ENCODE results near the gene KLF3.
A peak's percentile ranks its signal among the peaks of the same experiment; 100 is the strongest.
"Not testable (repeated sequence)": the region's sequence is repeated elsewhere in the genome, so short reads cannot be mapped to it uniquely, and the experiment has no call there.

Gene KLF3

DNA sequence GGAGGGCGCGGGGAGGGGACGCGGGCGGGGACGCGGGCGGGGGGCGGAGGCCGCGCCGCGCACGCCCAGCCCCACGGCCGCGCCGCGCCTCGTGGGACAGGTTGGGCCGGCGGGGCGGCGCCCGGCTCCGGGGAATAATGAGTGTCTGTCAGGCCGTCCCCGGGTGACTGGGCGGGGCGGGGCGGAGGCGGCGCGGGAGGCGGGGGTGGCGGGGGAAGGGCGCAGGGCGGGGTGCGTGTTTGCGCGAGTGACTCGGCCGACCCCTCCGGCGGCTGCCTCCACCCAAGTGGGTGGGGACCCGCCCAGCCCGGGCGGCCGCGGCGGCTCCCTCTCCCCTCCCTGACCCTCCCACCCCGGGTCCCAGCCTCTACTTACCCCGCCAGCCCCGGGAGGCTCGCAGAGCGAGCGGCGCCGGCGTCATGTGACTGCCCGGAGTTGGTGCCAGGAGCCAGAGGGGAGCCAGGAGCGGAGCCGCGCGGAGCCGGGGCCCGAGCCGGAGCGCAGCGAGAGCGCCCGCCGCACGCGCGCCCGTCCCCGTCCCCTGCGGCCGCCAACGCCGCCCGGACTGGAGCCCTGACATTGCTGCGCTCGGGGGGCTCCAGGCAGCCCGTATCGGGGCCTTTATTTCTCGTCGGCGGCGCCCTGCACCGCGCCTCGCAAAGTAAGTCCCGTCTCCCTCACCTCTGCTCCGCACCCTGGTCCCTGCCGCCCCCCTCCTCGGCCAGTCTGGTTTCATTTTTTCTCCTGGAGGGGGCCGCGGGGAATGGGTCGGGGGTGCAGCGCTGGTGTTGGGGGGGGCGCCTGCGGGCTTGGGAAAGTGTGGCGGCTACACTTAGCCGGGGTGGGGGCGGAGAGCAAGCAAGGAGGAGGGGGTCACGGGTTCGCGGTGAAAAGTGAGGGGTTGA, at the start of gene KLF3:
TSS of gene KLF3 (plus strand) at position 399 of the 905 bp plus-strand sequence. CDS start 16,427 bp downstream, outside the sequence.
- peak; percentile 87 for DNase-seq

DNA sequence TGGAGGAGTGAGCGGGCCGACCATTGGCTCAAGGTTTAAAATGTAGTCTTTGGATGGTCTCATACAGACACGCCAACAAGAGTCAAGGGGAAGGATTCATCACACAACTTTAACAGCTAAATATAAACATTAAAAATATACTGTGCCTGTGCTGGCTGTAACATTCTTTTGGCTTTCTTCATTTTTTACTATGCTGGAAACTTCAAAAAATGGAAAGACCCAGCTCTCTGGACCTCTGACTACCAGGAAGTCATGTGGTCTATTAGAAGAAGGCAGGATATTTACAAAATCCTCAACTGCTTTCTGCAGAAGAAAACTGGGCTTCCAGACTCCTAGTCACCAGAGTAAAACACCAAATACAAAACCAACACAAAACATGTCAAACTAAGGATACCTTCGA, 49.8 kb upstream of the KLF3 start:
- DNase-seq: no peak

DNA sequence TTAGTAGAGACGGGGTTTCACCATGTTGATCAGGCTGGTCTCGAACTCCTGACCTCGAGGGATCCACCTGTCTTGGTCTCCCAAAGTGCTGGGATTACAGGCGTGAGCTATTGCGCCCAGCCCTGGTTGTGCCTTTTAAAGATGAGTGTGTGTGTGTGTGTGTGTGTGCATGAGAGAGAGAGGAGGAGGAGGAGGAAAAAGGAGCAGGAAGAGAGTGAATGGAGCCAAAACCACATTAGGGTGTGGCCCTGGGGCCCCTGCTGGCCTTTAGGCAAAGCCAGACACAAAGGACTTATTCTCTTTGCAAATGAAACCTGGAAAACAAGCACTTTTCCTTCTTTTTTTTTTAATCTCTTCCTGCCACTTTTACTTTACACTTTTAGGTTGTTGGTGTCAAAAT, 48.2 kb upstream of the KLF3 start:
- no peak for DNase-seq

GRCh38 chr4:38618505-38618904, 45.5 kb upstream of the KLF3 start:
- no peak for DNase-seq

GRCh38 chr4:38619316-38619715, 44.7 kb upstream of the KLF3 start:
- DNase-seq: no peak

GRCh38 chr4:38620065-38620464, 43.9 kb upstream of the KLF3 start:
- DNase-seq: no peak

DNA sequence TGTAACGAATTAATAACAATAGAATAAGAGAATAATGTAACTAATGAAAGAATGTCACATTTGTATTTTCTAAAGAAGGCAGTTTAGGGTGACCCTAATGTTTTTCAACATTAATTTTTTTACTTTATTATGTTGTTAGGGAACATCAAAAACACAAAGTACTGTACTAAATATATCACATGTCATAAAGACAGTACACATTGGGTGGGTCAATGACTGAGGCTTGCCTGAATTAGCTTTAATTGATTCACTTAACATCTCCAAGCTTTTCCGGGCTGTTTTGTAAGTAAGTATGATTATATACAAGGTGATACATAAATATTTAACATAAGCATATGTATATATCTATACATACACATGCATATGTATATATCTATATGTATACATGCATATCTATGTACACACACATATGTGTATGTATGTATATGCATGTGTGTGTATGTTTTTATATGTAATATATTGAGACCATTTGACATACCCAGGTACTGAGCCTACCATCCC, 43.4 kb upstream of the KLF3 start:
- no peak for DNase-seq

GRCh38 chr4:38621028-38621684, 42.8 kb upstream of the KLF3 start:
- no peak for DNase-seq

DNA sequence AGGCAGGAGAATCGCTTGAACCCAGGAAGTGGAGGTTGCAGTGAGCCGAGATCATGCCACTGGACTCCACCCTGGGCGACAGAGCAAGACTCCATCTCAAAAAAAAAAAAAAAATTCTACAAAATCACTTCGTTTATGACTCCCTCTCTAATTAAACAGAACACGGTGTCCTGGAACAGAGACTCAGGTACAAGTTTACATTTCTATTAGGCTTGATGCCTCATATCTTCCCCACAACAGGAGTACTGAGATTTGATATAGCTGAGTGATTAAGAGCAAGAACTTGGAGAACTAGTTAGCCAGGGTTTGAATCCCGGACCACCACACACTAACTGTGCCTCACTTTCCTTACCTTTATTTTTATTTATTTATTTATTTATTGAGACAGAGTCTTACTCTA, 42.2 kb upstream of the KLF3 start:
- no peak for DNase-seq

- DNase-seq: not testable (repeated sequence)
Measured at GRCh38 chr4:38622340-38622739, 41.7 kb upstream of the KLF3 start.

DNA sequence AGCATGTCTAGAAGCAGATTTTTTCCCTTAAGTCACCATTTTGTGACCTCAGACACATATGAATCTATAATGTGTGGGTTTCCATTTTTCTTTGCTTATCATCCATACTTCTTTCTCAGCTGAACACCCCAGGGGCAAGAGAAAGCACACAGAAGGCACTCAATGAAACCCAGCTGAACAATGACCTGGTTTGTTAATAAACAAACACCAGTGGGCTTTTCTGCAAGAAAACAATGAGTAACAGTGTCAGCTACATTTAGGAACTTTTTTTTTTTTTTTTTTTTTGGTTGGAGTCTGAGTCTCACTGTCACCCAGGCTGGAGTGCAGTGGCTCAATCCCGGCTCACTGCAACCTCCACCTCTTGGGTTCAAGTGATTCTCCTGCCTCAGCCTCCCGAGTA, 40.7 kb upstream of the KLF3 start:
- no peak for DNase-seq

DNA sequence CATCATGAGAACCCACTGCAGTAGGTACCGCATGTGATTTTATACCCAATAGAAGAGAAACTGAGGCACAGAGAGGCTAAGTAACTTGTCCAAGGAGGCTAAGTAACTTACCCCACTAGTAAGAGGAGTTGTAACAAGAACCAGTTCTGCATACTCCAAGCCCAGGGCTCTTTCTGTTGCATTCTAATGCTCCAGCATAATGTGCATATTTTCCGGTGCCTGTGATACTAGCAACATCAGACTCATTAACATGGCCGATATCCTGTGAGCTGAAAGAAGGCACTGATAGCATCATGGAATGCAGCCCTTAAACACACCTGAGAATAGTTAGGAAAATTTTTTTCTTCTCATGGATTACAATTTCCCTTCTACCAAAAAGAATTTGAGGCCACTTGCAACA, 39.7 kb upstream of the KLF3 start:
- no peak for DNase-seq

DNA sequence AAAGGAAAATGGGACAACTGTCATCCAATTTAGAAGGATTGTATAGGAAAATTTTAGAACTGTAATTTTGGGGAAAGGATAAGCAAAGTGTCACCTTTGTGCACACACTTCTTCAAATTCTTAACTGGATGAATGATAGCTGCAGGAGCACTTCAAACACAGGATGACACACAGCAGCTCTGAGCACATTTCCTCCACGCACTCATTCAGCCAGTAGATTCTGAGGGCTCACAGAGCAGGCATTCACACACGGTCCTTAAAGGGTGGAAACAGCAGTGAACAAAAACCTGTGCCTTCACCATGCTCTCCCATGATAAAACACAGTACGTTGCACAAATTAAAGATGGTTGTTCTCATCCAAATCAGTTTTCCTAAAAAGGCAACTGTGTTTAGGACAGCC, 38.5 kb upstream of the KLF3 start:
- no peak for DNase-seq

GRCh38 chr4:38626901-38627444, 37.0 kb upstream of the KLF3 start:
- DNase-seq: not testable (repeated sequence)

DNA sequence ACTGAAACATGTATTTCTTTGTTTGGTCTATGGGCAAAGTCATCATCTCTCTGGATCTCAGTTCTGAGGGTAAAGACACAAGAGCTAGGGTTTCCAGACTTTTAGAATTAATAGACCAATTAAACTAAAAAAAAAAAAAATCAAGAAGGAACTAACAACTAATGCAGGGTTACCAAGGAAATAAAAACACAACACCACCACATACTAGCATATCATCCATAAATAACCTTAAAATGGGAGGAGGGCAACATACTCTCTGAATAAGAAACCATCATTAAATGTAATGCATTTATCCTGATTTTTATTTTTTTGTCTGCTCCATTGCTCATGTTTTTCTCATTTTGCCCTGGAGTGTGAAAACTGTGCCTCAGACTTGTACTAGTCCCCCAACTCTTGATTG, 33.5 kb upstream of the KLF3 start:
- no peak for DNase-seq

DNA sequence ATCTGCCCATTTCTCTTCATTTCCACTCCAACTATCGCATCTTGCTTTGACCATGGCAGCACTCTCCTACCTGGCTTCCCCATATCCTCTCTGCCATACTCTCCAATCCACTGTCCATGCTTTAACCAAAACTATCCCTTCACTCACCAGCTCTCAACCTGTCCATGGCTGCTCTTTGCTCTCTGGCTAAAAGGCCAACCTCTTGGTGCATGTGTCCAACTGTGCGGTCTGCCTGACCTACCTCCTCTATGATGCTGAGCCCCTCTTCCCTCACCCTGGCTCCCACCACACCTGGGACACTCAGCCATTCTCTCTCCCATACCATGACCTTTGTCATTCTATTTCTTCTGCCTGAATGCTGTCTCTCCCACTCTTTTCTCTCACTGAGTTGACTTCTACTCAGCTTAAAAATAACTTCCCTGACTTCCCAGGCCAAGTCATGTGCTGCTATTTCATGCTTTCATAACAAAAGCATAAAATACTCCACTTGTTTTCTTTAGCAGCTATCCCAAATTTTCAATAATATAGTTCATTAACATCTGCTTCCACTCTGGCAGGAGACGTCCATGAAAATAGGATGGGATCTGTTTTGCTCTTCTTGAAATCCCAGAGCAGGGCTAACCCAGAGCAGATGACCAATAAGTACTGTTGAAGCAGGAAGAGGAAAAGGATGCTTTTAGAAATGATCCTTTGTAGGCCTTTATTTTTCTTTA, 29.8 kb upstream of the KLF3 start:
- DNase-seq: no peak

DNA sequence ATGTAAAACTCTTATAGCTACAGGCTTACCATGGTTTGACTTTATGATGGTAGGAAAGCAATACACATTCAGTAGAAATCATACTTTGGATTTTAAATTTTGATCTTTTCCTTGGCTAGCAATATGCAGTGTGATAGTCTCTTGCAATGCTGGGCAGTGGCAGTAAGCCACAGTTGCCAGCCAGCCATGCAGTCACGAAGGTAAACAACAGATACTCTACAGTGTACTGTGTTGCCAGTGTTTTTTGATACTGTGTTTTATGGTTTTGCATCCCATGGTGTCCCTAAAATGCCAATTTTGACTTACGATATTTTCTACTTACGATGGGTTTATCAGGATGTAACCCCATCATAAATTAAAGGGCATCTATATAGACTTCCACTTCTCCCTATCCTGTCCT, 24.8 kb upstream of the KLF3 start:
- DNase-seq: no peak

- no peak for DNase-seq
Measured at GRCh38 chr4:38641811-38642210, 22.2 kb upstream of the KLF3 start.

DNA sequence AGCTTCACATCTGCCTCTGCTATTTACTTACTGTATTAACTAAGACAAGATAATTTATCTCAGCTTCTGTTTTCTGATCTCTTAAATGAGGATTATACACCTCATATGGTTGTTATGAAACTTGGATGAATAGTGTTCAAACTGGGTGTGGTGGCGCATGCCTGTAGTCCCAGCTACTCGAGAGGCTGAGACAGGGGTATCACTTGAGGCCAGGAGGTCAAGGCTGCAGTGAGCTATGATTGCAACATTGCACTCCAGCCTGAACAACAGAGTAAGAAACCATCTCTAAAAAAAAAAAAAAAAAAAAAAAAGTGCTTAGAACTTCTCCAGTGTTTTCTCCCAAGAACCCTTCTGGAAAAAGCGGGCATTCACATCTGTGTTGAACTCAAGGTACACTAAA, 19.8 kb upstream of the KLF3 start:
- no peak for DNase-seq

GRCh38 chr4:38647101-38647819, 16.7 kb upstream of the KLF3 start:
- DNase-seq: no peak

- DNase-seq: no peak
Measured at GRCh38 chr4:38650133-38650532, 13.9 kb upstream of the KLF3 start.

- no peak for DNase-seq
Measured at GRCh38 chr4:38654273-38654672, 9.7 kb upstream of the KLF3 start.

GRCh38 chr4:38656111-38656510, 7.9 kb upstream of the KLF3 start:
- DNase-seq: no peak
